Neural cell (in vitro differentiated cells): ENCODE results near the gene CCDC47.

Experiments used
- CTCF ChIP-seq: fragments of 450-650 bp; IDR thresholded peaks from 2 replicates; pipeline ENCODE4 v1.5.1; 2014; ENCODE audit warnings: antibody characterized with exemption, mild to moderate bottlenecking, moderate library complexity; ENCODE audit not compliant: poor library complexity, severe bottlenecking
- EP300 ChIP-seq: fragments of 450-650 bp; conservative IDR thresholded peaks from 2 replicates; pipeline ENCODE4 v1.6.1; 2014; ENCODE audit warnings: antibody characterized with exemption, mild to moderate bottlenecking, moderate library complexity; ENCODE audit not compliant: poor library complexity, severe bottlenecking
- EZH2 ChIP-seq: fragments of 200-600, 300-800 bp; shearing (Covaris generic), sonication (generic); IDR thresholded peaks from 2 replicates; pipeline ENCODE4 v1.6.1; 2014; ENCODE audit warnings: antibody characterized with exemption, low read length, borderline replicate concordance, mild to moderate bottlenecking; ENCODE audit not compliant: insufficient read depth, poor library complexity, severe bottlenecking
- POLR2AphosphoS5 ChIP-seq: IDR thresholded peaks from 2 replicates; pipeline ENCODE4 v1.6.1; 2012
- REST ChIP-seq: IDR thresholded peaks from 2 replicates; pipeline ENCODE4 v1.6.1; 2012; ENCODE audit warnings: borderline replicate concordance

- no peak for TF ChIP-seq EZH2
- TF ChIP-seq POLR2AphosphoS5: no peak
- TF ChIP-seq CTCF: no peak
- TF ChIP-seq REST: no peak
- no peak for TF ChIP-seq EP300
Measured at GRCh38 chr17:63760771-63761539, 12.4 kb downstream of the CCDC47 start.
